Stimulated activated CD8-positive, alpha-beta memory T cell treated with anti-CD3 and anti-CD28 coated beads, Interleukin-2, amount 100 ng/mL, for 1 hour (primary cell): ENCODE results near the gene CPVL.

Source experiments
- DNase-seq, 2 donors: peaks; one replicate each; pipeline ENCODE4 v3.0.0-alpha.2; 2020; ENCODE audit warnings: low read depth in 2 of 2

CPVL gene

GRCh38 chr7:29146057-29146706 lies at the start of gene CPVL:
Gene CPVL (minus strand): TSS chr7:29146537. CDS start chr7:29121061, 25,476 bp downstream.
- DNase-seq: no peak

- peak in 1 of 2 donors; percentile 36 for DNase-seq
These were observed 48.5 kb upstream of the CPVL start, which contains the start of gene CHN2 for GRCh38 chr7:29194594-29195427. Gene CHN2 (plus strand): TSS chr7:29194775.

DNA sequence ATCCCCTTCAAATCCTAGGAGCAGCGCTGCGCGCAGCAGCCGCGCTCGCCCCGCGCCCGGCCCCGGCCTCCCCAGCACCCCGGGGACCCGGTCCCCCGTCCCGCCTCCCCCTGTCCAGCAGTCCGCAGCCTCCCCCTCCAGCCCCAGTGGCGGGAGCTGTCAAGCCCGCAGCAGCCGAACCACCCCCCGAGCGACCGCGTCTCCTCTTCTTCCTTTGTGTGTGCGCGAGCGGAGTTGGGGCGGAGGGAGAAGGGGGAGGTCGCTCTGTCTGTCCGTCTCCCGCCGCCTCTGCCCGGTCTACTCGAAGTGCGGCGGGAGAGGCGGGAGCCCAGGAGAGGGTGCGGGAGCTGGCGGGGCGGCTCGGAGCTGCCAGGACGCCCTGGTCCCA lies 47.9 kb upstream of the CPVL start:
- DNase-seq: no peak

GRCh38 chr7:29193316-29194205 lies 47.2 kb upstream of the CPVL start:
- DNase-seq: no peak

GRCh38 chr7:29192811-29193210 lies 46.5 kb upstream of the CPVL start:
- DNase-seq: no peak

- no peak for DNase-seq
These were observed 46.0 kb upstream of the CPVL start for GRCh38 chr7:29192323-29192722.

- no peak for DNase-seq
These were observed 44.2 kb upstream of the CPVL start for GRCh38 chr7:29190349-29191045.

- peak in 1 of 2 donors; percentile 30 for DNase-seq
These were observed 43.4 kb upstream of the CPVL start for GRCh38 chr7:29189743-29190201.

- no peak for DNase-seq
These were observed 39.3 kb upstream of the CPVL start for GRCh38 chr7:29185613-29186012.

DNA sequence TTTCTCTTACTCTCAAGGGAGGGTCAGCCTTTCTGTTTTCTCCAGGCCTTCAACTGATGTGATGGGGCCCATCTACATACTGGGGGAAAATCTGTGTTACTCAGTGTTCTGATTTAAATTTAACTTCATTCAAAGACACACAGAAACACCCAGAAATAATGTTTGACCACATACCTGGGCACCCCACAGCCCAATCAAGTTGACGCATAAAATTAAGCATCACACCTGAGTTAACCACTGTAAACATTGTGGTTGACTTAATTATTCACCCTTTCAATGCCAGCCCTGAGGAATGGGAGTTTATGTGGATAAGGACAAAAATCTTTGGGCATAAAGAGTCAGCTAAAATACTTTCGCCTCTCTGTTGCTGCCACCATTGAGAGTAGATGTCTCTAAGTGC lies 38.3 kb upstream of the CPVL start:
- DNase-seq: no peak

GRCh38 chr7:29179115-29179514 lies 32.8 kb upstream of the CPVL start:
- no peak for DNase-seq

DNA sequence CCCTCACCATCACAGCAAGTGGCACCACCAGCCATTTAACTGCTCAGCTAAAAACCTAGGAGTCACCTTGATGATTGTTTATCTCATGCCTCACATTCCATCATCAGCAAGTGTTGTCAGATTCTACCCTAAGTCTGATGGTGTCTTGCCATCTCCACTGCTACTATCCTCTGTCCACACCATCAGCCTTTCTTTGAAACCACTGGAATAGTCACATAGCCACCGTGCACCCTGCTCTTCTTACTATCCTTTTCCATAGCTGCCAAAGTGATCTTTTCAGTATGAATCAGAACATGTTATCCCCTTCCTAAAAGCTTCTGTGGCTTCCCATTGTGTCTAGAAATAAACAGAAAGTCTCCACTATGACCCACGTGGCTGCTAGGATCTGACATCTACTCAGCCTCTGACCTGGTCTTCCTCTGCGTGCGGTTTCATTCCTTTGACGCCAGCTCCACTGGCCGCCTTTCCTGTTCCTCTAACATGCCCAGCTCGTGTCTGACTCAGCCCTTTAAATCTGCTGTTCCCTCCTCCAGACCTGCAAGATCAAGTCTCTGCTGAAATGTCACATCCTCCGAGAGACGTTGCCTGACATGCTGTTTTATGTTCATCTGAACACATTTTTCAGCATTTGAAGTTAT lies 31.7 kb upstream of the CPVL start:
- DNase-seq: no peak

DNA sequence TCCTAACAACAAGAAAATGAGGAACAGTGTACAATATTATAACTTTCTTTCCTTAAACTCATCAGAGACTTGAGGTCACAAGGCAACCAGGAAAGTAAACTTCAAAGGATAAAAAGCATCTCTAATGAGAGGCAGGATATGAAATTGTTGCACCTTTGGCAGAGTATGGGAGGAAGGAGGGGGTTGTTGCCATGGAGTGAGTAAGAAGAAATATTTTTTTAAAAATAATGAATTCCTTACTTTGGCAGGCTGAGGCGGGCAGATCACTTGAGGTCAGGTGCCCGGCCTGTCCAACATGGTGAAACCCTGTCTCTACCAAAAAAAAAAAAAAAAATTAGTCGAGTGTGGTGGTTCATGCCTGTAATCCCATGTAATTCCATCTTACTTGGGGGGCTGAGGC lies 27.1 kb upstream of the CPVL start:
- DNase-seq: no peak

DNA sequence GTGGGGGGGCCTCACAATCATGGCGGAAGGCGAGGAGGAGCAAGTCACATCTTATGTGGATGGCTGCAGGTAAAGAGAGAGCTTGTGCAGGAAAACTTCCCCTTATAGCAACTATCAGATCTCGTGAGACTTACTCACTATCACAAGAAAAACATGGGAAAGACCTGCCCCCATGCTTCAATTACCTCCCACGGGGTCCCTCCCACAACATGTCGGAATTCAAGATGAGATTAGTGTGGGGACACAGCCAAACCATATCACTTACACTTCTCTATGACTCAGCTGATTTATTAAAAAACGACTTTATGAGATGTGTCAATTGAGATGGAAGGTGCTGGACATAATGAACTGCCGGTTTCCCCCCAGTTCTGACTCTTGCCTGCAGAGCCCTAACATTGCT lies 24.4 kb upstream of the CPVL start:
- no peak for DNase-seq

DNA sequence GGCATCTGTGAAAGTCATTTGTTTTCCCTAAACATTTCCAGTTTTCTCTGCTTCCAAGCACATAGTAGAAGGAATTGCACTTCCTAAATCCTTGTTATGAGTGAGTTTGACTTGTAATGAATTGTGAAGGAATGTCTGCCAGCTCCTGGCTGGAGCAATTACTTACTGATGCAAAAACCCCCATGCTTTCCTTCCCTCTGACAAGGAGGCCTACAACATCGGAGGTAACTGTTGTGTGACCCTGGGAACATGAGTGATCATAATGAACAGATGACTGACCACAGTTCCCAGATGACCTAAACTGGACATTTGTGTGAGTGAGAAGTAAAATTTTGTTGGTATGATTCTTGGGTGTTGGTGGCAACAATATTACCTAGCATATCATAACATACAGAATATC lies 21.4 kb upstream of the CPVL start:
- DNase-seq: no peak

DNA sequence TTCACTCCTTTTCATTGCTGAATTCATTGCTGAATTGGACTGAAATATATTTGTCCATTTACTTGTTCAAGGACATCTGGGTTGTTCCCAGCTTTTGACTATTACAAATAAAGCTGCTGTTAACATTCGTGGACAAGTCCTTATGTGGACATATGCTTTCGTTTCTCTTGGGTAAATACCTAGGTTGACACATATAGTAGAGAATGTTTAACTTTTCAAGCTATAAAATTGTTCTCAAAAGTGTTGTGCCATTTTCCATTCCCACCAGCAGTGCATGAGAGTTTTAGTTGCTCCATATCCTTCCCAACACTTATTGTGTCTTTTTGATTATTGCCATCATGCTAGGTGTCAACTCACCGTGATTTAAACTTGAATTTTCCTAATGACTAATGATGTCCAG lies 17.5 kb upstream of the CPVL start:
- DNase-seq: no peak

DNA sequence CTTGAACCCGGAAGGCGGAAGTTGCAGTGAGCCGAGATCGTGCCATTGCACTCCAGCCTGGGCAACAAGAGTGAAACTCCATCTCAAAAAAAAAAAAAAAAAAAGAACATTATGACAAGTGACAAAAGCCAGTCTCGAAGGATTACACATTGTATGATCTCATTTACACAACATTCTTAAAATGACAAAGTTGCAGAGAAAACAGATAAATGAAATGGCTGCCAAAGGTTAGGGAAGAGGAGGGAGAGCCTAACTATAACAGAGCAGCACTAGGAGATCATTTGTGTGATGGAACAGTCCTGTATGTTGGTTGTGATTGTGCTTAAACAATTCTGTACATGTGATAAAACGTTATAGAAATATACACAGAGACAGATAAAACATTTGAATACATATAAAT lies 16.2 kb upstream of the CPVL start:
- DNase-seq: no peak

- DNase-seq: no peak
These were observed 14.9 kb upstream of the CPVL start for GRCh38 chr7:29161231-29161630.

DNA sequence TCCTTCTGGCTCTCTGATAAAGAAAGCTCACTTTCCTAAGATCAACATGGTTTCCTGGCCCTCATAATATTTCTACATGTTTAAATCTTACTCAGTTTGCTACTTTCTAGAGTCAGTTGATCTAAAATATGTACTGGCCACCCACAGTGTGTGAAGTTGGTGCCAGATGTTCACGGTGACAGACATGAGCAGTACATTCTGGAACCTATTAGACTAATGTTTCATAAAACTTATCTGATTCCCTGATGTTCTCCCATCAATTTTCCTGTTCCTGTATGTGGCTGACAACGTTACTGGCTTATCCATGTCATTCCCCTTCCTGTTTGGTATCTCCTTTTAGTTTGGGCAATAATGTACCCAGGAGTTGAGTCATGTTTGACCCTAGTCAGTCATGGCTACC lies 13.7 kb upstream of the CPVL start:
- no peak for DNase-seq

DNA sequence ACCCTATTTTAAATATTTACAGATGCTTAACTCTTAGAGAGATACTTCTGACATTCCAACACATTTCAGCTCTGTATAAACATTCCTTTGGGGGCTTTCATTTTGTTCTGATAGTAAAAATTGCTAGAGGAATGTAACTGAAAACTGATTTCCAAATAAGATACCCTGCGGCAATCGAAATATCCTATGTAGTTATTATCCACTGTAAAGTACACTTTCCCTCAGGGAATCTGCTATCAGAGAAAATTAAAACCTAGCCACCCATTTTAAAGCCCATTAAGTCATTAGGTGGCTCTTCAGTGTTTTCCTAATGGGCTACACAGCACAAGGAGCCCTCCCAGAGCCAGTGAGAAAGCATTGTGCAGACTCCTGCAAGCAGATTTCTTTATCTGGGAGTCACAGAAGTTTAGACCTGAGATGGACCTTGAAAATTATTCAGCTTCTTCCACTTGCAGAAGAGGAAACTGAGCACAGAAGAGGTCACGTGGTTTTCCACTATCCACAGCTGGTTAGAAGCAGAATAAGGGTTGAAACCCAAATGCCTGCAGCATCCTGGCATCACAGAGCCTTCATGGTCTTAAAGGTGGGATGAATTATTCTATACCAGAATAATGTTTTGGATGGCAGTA lies 12.6 kb upstream of the CPVL start:
- no peak for DNase-seq
